H1 (cell line): Measurements from ENCODE around the gene ZNF143. TPM values are rescaled to one million over a fixed set of nuclear protein-coding genes. Genes with fewer than 3 reads are reported as not detected.

ENCODE experiments used
- CHD1 ChIP-seq: IDR thresholded peaks from 2 replicates; pipeline ENCODE4 v1.6.1; 2012; ENCODE audit warnings: low read depth, low read length, improper control_type of control experiment
- KDM4A ChIP-seq: IDR thresholded peaks from one replicate; pipeline ENCODE4 v1.7.1; 2012; ENCODE audit warnings: low read depth, mild to moderate bottlenecking, moderate library complexity, low read length, inconsistent platforms; ENCODE audit not compliant: severe bottlenecking
- polyA plus RNA-seq, 7 experiments: library from polyadenylated mRNA; depleted of rRNA in 3 of 7; stranded (reverse) in 5 of 7; unstranded in 2 of 7; fragments of >200 nt in 5 of 7; fragments of 200-250 nt in 2 of 7; gene quantifications; 1 replicate in 5 of 7; 2 replicates in 1 of 7; 4 replicates in 1 of 7; pipeline versions ENCODE4 v1.2.1 to v1.2.3, GENCODE V29; 2011 to 2013; ENCODE audit warnings: missing spikeins in 2 of 7, mixed read lengths in 2 of 7
- total RNA-seq: library from RNA; stranded (reverse); fragmentation: NEBNext Ultra II Directional; extraction: Animal tissue kit (Norgen Biotek cat#: 25700); gene quantifications from 2 replicates; pipeline ENCODE4 v1.2.1, GENCODE V29; 2021

The ZNF143 gene
- total and polyA plus RNA-seq, 2 of the 8 experiments (the other 6 are each of a cell fraction or from before 2014, with no cell fraction given), result 43.0 to 69.2 TPM

DNA sequence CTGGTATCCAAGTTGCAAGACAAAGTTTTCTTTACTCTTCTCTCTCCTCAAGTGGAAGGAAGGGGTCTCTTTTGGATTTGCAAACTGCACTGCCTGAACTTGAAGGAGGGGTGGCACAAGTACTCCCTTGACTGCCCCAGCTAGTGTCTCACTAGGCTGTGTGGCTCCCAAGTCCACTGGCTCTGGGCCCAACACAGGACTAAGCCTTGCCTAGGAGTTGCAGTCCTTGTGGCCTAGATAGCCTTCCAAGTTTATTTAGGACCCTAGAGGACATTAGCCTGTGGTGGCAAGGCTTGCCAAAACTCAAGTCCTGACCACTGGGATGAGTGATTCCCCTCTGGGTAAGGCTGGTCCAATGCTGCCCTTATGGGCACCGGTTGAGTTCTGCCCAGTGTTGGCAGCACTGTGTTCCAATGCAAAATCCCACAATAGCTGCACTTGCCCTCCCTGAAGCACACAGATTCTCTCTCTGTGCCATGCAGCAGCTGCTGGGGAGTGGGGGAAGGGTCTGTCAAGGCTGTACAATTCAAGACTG, 102.5 kb downstream of the ZNF143 start (continued):
- TF ChIP-seq KDM4A (no peak), CHD1 (no peak)
